CMK (cell line): Measurements from ENCODE around the gene REEP3.
"Not testable (repeated sequence)": the region's sequence is repeated elsewhere in the genome, so short reads cannot be mapped to it uniquely, and the experiment has no call there.

Source experiments
- DNase-seq: peaks from one replicate; pipeline ENCODE4 v3.0.0-alpha.2; 2010; ENCODE audit warnings: low read depth

REEP3 gene

GRCh38 chr10:63549810-63550209 lies 28.6 kb downstream of the REEP3 start:
- no peak for DNase-seq

GRCh38 chr10:63553031-63553430 lies 31.8 kb downstream of the REEP3 start:
- DNase-seq = no peak

GRCh38 chr10:63553473-63553872 lies 32.3 kb downstream of the REEP3 start:
- no peak for DNase-seq

- no peak for DNase-seq
Observed at GRCh38 chr10:63554657-63555056, 33.5 kb downstream of the REEP3 start.

GRCh38 chr10:63555330-63555729 lies 34.1 kb downstream of the REEP3 start:
- no peak for DNase-seq

- no peak for DNase-seq
Observed at GRCh38 chr10:63558132-63558784, 37.1 kb downstream of the REEP3 start.

- no peak for DNase-seq
Observed at GRCh38 chr10:63561341-63561740, 40.1 kb downstream of the REEP3 start.

GRCh38 chr10:63562391-63562790 lies 41.2 kb downstream of the REEP3 start:
- DNase-seq = no peak

GRCh38 chr10:63562857-63563256 lies 41.7 kb downstream of the REEP3 start:
- DNase-seq = no peak

- DNase-seq = no peak
Observed at GRCh38 chr10:63563623-63564022, 42.4 kb downstream of the REEP3 start.

GRCh38 chr10:63564731-63565130 lies 43.5 kb downstream of the REEP3 start:
- not testable (repeated sequence) for DNase-seq

- no peak for DNase-seq
Observed at GRCh38 chr10:63573068-63573697, 52.0 kb downstream of the REEP3 start.

- no peak for DNase-seq
Observed at GRCh38 chr10:63574011-63574410, 52.8 kb downstream of the REEP3 start.

- DNase-seq = no peak
Observed at GRCh38 chr10:63576501-63576900, 55.3 kb downstream of the REEP3 start.

- DNase-seq = no peak
Observed at GRCh38 chr10:63578501-63578900, 57.3 kb downstream of the REEP3 start.

GRCh38 chr10:63579371-63580014 lies 58.3 kb downstream of the REEP3 start:
- no peak for DNase-seq

- no peak for DNase-seq
Observed at GRCh38 chr10:63582690-63583089, 61.5 kb downstream of the REEP3 start.

GRCh38 chr10:63583397-63583796 lies 62.2 kb downstream of the REEP3 start:
- no peak for DNase-seq

GRCh38 chr10:63583909-63584724 lies 62.9 kb downstream of the REEP3 start:
- DNase-seq = no peak

GRCh38 chr10:63584725-63585035 lies 63.5 kb downstream of the REEP3 start:
- DNase-seq = no peak

- no peak for DNase-seq
Observed at GRCh38 chr10:63585041-63585440, 63.8 kb downstream of the REEP3 start.

- no peak for DNase-seq
Observed at GRCh38 chr10:63586043-63586442, 64.8 kb downstream of the REEP3 start.

- DNase-seq = no peak
Observed at GRCh38 chr10:63587191-63587590, 66.0 kb downstream of the REEP3 start.
